ENCODE results near the gene FANCC. TPM values are rescaled to one million over a fixed set of nuclear protein-coding genes. Genes with fewer than 3 reads are reported as not detected.

Gene FANCC
- polyA plus RNA-seq, 1 of the 3 experiments (the other 2 are of a cell fraction), result 3.5 TPM

DNA sequence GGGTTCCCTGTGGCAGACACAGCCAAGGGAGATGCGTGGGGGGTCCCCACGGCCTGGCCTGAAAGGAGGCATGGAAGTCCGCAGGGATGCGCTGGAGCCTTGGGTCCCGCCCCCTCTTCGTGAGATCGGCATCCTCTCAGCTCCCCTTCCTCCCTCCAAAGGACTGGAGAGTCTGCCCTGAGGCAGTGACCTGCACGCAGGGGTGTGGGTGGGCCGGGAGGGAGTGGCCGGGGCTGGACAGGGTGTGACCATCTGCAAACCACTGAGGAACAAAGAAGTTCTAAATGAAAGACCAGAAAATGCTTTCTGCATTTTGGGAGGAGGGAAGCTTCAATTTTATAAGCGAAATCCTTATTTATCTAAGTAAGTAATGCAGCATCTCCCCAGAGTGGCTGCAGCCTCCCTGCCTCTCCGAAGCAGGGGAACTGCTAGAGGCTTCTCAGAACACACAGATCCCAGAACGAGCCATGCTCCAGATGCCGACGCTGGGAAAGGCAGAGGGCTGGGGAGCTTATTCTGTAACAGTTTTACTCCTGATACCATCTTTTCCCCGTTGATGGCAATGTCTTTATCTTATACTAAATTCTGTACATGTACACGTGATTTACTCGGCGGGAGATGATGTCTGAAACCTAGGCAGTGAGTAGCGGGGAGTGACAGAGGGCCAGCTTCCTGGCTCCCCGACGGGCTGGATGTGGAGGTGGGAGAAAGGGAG lies 221.7 kb downstream of the FANCC start:
- no peak overlapping the region for H3K9ac ChIP-seq
- TF ChIP-seq MXI1 (IDR thresholded peaks at IDR 0.05; ENCODE audit: low read depth, low read length), result peak; percentile 69; the same call in 1 of the 2 replicates
- TF ChIP-seq, protein P1, sequence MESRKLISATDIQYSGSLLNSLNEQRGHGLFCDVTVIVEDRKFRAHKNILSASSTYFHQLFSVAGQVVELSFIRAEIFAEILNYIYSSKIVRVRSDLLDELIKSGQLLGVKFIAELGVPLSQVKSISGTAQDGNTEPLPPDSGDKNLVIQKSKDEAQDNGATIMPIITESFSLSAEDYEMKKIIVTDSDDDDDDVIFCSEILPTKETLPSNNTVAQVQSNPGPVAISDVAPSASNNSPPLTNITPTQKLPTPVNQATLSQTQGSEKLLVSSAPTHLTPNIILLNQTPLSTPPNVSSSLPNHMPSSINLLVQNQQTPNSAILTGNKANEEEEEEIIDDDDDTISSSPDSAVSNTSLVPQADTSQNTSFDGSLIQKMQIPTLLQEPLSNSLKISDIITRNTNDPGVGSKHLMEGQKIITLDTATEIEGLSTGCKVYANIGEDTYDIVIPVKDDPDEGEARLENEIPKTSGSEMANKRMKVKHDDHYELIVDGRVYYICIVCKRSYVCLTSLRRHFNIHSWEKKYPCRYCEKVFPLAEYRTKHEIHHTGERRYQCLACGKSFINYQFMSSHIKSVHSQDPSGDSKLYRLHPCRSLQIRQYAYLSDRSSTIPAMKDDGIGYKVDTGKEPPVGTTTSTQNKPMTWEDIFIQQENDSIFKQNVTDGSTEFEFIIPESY (IDR thresholded peaks at IDR 0.05; ENCODE audit: borderline replicate concordance, low read depth), result no peak
- TF ChIP-seq EP300 (IDR thresholded peaks at IDR 0.05; ENCODE audit: borderline replicate concordance in 1 of 2, low read depth in 1 of 2, low read length in 1 of 2), result peak in 1 of 2 experiments; percentile 44; a peak in 1 of 4 replicates
- TF ChIP-seq GATA2 (CRISPR knock-in tag; IDR thresholded peaks at IDR 0.05), result peak; percentile 83
- TF ChIP-seq CHD2 (IDR thresholded peaks at IDR 0.05; ENCODE audit: low read length, partially characterized antibody), result peak; percentile 7
- TF ChIP-seq, protein P2, sequence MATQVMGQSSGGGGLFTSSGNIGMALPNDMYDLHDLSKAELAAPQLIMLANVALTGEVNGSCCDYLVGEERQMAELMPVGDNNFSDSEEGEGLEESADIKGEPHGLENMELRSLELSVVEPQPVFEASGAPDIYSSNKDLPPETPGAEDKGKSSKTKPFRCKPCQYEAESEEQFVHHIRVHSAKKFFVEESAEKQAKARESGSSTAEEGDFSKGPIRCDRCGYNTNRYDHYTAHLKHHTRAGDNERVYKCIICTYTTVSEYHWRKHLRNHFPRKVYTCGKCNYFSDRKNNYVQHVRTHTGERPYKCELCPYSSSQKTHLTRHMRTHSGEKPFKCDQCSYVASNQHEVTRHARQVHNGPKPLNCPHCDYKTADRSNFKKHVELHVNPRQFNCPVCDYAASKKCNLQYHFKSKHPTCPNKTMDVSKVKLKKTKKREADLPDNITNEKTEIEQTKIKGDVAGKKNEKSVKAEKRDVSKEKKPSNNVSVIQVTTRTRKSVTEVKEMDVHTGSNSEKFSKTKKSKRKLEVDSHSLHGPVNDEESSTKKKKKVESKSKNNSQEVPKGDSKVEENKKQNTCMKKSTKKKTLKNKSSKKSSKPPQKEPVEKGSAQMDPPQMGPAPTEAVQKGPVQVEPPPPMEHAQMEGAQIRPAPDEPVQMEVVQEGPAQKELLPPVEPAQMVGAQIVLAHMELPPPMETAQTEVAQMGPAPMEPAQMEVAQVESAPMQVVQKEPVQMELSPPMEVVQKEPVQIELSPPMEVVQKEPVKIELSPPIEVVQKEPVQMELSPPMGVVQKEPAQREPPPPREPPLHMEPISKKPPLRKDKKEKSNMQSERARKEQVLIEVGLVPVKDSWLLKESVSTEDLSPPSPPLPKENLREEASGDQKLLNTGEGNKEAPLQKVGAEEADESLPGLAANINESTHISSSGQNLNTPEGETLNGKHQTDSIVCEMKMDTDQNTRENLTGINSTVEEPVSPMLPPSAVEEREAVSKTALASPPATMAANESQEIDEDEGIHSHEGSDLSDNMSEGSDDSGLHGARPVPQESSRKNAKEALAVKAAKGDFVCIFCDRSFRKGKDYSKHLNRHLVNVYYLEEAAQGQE (IDR thresholded peaks at IDR 0.05; ENCODE audit: low read depth, low read length), result no peak
- peak; percentile 59; the same call in 1 of the 2 replicates for TF ChIP-seq RCOR1 (IDR thresholded peaks at IDR 0.05; ENCODE audit: low read length)
- TF ChIP-seq NFIC (IDR thresholded peaks at IDR 0.05; ENCODE audit: borderline replicate concordance), result no peak

DNA sequence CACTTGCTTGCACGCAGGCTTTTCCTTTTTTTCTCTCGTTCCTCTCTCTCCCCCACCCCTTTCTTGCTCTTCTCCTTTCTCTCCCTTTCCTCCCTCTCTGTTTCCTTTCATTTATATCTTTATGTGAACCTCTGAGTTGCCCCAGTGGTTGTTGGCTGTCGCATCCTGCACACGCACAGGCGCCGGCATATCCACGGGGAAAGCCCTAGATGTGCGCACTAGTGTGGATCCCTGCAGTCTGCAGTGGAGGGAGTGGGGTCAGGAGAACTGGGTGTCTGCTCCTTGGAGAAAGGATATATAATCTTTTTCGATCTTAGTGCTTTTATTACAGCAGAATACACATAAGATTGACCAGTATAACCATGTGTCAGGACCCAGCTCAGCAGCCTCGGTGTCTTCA lies 223.5 kb downstream of the FANCC start:
- WGBS (ENCODE audit: low lambda C conversion rate), result 93% methylated on average over 10 of the region's 10 CpGs
- Histone ChIP-seq H2AFZ (ENCODE audit: low read depth) (no peak overlapping the region), H3K9me3 (no peaks in the 10 kb centered on the region), H3K79me2 (ENCODE audit: insufficient read depth) (no peaks in the 10 kb centered on the region), H3K36me3 (replicated peaks in 1 of 2; ENCODE audit: control insufficient read depth in 1 of 2, insufficient read depth in 2 of 2, low read length in 1 of 2) (peaks cover 0 to 21% of the 10 kb centered on the region in 2 experiments), H3K4me3 (ENCODE audit: low read depth in 2 of 2, low read length in 1 of 2) (no peak overlapping the region), H4K20me1 (ENCODE audit: insufficient read depth) (no peaks in the 10 kb centered on the region), H3K27ac (ENCODE audit: low read depth in 2 of 2, low read length in 1 of 2) (peak overlapping the region in 1 of 2 experiments; percentile 91; a peak in 1 of 4 replicates), H3K4me1 (ENCODE audit: control insufficient read depth in 1 of 2, insufficient read depth in 2 of 2, low read depth in 1 of 2, low read length in 1 of 2) (peaks cover 16 to 96% of the 10 kb centered on the region in 2 experiments; a peak in 3 of 4 replicates), H3K4me2 (no peak overlapping the region), H3F3A (replicated peaks; ENCODE audit: insufficient read depth) (no peaks in the 10 kb centered on the region), H3K9me2 (no peaks in the 10 kb centered on the region), H3K27me3 (ENCODE audit: insufficient read depth) (no peaks in the 10 kb centered on the region), H3K9ac (no peak overlapping the region)
- TF ChIP-seq EZH2phosphoT487 (IDR thresholded peaks at IDR 0.05; ENCODE audit: borderline replicate concordance, low read depth), result no peak
- no peak for TF ChIP-seq FOXM1 (IDR thresholded peaks at IDR 0.05; ENCODE audit: low read depth)
- TF ChIP-seq JUND (IDR thresholded peaks at IDR 0.05), result no peak
- TF ChIP-seq, protein P2 (IDR thresholded peaks at IDR 0.05; ENCODE audit: low read depth, low read length), result no peak
- no peak for TF ChIP-seq MEF2A (IDR thresholded peaks at IDR 0.05; ENCODE audit: borderline replicate concordance, low read depth)
- TF ChIP-seq GABPA (IDR thresholded peaks at IDR 0.05; ENCODE audit: low read depth), result no peak
- TF ChIP-seq RFX5 (IDR thresholded peaks at IDR 0.05; ENCODE audit: low read length), result no peak
- no peak for TF ChIP-seq EP300 (IDR thresholded peaks at IDR 0.05; ENCODE audit: borderline replicate concordance in 1 of 2, low read depth in 1 of 2, low read length in 1 of 2)
- TF ChIP-seq MXI1 (IDR thresholded peaks at IDR 0.05; ENCODE audit: low read depth, low read length), result no peak
- no peak for TF ChIP-seq POLR2AphosphoS5 (IDR thresholded peaks at IDR 0.05; ENCODE audit: low read depth, low read length)
- no peak for DNase-seq
- CTCF ChIA-PET, result interaction anchor here (0.9 to 4.4 kb wide), 5 partner anchors 27 to 426 kb away, joined by 3 to 14 read pairs (median 8); no protein-coding TSS in a partner anchor
- POLR2A ChIA-PET, result no interaction called here

More for the DNA sequence above, 221.7 kb downstream of the FANCC start:
- Histone ChIP-seq H4K20me1 (ENCODE audit: insufficient read depth) (no peaks in the 10 kb centered on the region), H3F3A (replicated peaks; ENCODE audit: insufficient read depth) (no peaks in the 10 kb centered on the region), H3K27ac (ENCODE audit: low read depth in 2 of 2, low read length in 1 of 2) (peak overlapping the region in 1 of 2 experiments; percentile 71; a peak in 2 of 4 replicates), H3K9me3 (no peaks in the 10 kb centered on the region), H3K79me2 (ENCODE audit: insufficient read depth) (no peaks in the 10 kb centered on the region), H3K9me2 (no peaks in the 10 kb centered on the region), H3K27me3 (ENCODE audit: insufficient read depth) (no peaks in the 10 kb centered on the region), H2AFZ (ENCODE audit: low read depth) (no peak overlapping the region), H3K36me3 (replicated peaks in 1 of 2; ENCODE audit: control insufficient read depth in 1 of 2, insufficient read depth in 2 of 2, low read length in 1 of 2) (peaks cover 0 to 7% of the 10 kb centered on the region in 2 experiments), H3K4me1 (ENCODE audit: control insufficient read depth in 1 of 2, insufficient read depth in 2 of 2, low read depth in 1 of 2, low read length in 1 of 2) (peaks cover 23 to 93% of the 10 kb centered on the region in 2 experiments; a peak in 3 of 4 replicates), H3K4me3 (ENCODE audit: low read depth in 2 of 2, low read length in 1 of 2) (no peak overlapping the region), H3K4me2 (no peak overlapping the region)
- 73% methylated on average over 22 of the region's 22 CpGs for WGBS (ENCODE audit: low lambda C conversion rate)
- ChIA-PET POLR2A (no interaction called here), CTCF (interaction anchor here (0.9 to 4.4 kb wide), 13 partner anchors 20 to 414 kb away, joined by 3 to 17 read pairs (median 7); no protein-coding TSS in a partner anchor)
- DNase-seq, result peak; percentile 73
